DOHH2 (cell line): ENCODE data around the gene HS2ST1.

Experiments
- H3F3A ChIP-seq: fragments of 200-600 bp; sonication (generic), shearing (Covaris generic); 2 replicates; pipeline ENCODE4 v1.6.0; 2016; ENCODE audit warnings: antibody characterized with exemption, mild to moderate bottlenecking; ENCODE audit not compliant: control insufficient read depth, insufficient read depth
- H3K27ac ChIP-seq: fragments of 200-600 bp; sonication (generic); 2 replicates; pipeline ENCODE4 v1.5.1; 2014; ENCODE audit warnings: low read depth, mild to moderate bottlenecking, low read length, moderate library complexity
- H3K27me3 ChIP-seq: fragments of 200-600 bp; sonication (generic); 2 replicates; pipeline ENCODE4 v1.6.1; 2014; ENCODE audit warnings: mild to moderate bottlenecking, low read length, mixed read lengths; ENCODE audit not compliant: control insufficient read depth
- H3K36me3 ChIP-seq: fragments of 200-600 bp; sonication (generic); 2 replicates; pipeline ENCODE4 v1.6.1; 2014; ENCODE audit warnings: mild to moderate bottlenecking, low read length, moderate library complexity, mixed read lengths; ENCODE audit not compliant: control insufficient read depth
- H3K4me1 ChIP-seq: fragments of 200-600 bp; sonication (generic); 2 replicates; pipeline ENCODE4 v1.6.1; 2014; ENCODE audit warnings: mild to moderate bottlenecking, low read length, mixed read lengths; ENCODE audit not compliant: control insufficient read depth
- H3K4me2 ChIP-seq: fragments of 200-600 bp; sonication (generic); 2 replicates; pipeline ENCODE4 v1.6.0; 2014; ENCODE audit warnings: mild to moderate bottlenecking, low read length, moderate library complexity
- H3K4me3 ChIP-seq: fragments of 200-600 bp; sonication (generic); 2 replicates; pipeline ENCODE4 v1.5.1; 2014; ENCODE audit warnings: mild to moderate bottlenecking, low read length, mixed read lengths
- H3K79me2 ChIP-seq: fragments of 200-600 bp; sonication (generic); 2 replicates; pipeline ENCODE4 v1.6.1; 2014; ENCODE audit warnings: mild to moderate bottlenecking, low read length, mixed read lengths; ENCODE audit not compliant: control insufficient read depth
- H3K9me2 ChIP-seq: fragments of 200-600 bp; sonication (generic); replicated peaks from 2 replicates; pipeline ENCODE4 v1.6.1; 2014; ENCODE audit warnings: mild to moderate bottlenecking, low read length, mixed read lengths; ENCODE audit not compliant: control insufficient read depth
- H3K9me3 ChIP-seq: fragments of 200-600 bp; sonication (generic); 2 replicates; pipeline ENCODE4 v1.6.1; 2014; ENCODE audit warnings: antibody characterized with exemption, low read length, mixed read lengths; ENCODE audit not compliant: control insufficient read depth, insufficient read depth
- H4K20me1 ChIP-seq: fragments of 200-600 bp; sonication (generic); 2 replicates; pipeline ENCODE4 v1.6.0; 2014; ENCODE audit warnings: low read depth, mild to moderate bottlenecking, antibody characterized with exemption, low read length, moderate library complexity; ENCODE audit not compliant: control insufficient read depth, insufficient read depth
- CTCF ChIP-seq: fragments of 200-600 bp; sonication (generic); IDR thresholded peaks from one replicate; pipeline ENCODE4 v1.5.1; 2014; ENCODE audit warnings: antibody characterized with exemption, mild to moderate bottlenecking, low read depth, low read length; ENCODE audit not compliant: poor library complexity, severe bottlenecking
- EZH2phosphoT487 ChIP-seq: fragments of 200-600 bp; sonication (generic); IDR thresholded peaks from 2 replicates; pipeline ENCODE4 v1.6.1; 2017; ENCODE audit warnings: borderline replicate concordance, mild to moderate bottlenecking, antibody characterized with exemption, low read length, moderate library complexity, mixed read lengths

Gene HS2ST1

GRCh38 chr1:87154384-87154783, 239.9 kb downstream of the HS2ST1 start:
- no peaks in the 10 kb centered on the region for H3F3A ChIP-seq
- no peaks in the 10 kb centered on the region for H3K79me2 ChIP-seq
- no peaks in the 10 kb centered on the region for H4K20me1 ChIP-seq
- peaks cover 10% of the 10 kb centered on the region for H3K4me1 ChIP-seq
- TF ChIP-seq EZH2phosphoT487 (no peak), CTCF (no peak)
- no peaks in the 10 kb centered on the region for H3K36me3 ChIP-seq
- no peaks in the 10 kb centered on the region for H3K9me3 ChIP-seq
- H3K27ac ChIP-seq, result no peak overlapping the region
- H3K4me3 ChIP-seq, result no peak overlapping the region
- no peak overlapping the region for H3K4me2 ChIP-seq
- no peaks in the 10 kb centered on the region for H3K9me2 ChIP-seq
- H3K27me3 ChIP-seq, result 0 out of 2 replicates have a peak, but pooled peaks cover 2% of the 10 kb centered on the region

- no peak overlapping the region for H3K4me2 ChIP-seq
- no peaks in the 10 kb centered on the region for H3K9me2 ChIP-seq
- H3K4me1 ChIP-seq, result peaks cover 10% of the 10 kb centered on the region
- no peak overlapping the region for H3K4me3 ChIP-seq
- H3K9me3 ChIP-seq, result no peaks in the 10 kb centered on the region
- H3K27ac ChIP-seq, result no peak overlapping the region
- no peaks in the 10 kb centered on the region for H3K36me3 ChIP-seq
- no peaks in the 10 kb centered on the region for H4K20me1 ChIP-seq
- no peaks in the 10 kb centered on the region for H3K79me2 ChIP-seq
- no peaks in the 10 kb centered on the region for H3F3A ChIP-seq
- H3K27me3 ChIP-seq, result 0 out of 2 replicates have a peak, but pooled peaks cover 2% of the 10 kb centered on the region
- TF ChIP-seq EZH2phosphoT487 (no peak), CTCF (no peak)
Observed at GRCh38 chr1:87155170-87155569, 240.7 kb downstream of the HS2ST1 start.

GRCh38 chr1:87155648-87156047, 241.2 kb downstream of the HS2ST1 start:
- Histone ChIP-seq H3F3A (no peaks in the 10 kb centered on the region), H4K20me1 (no peaks in the 10 kb centered on the region), H3K36me3 (no peaks in the 10 kb centered on the region), H3K4me3 (no peak overlapping the region), H3K27me3 (0 out of 2 replicates have a peak, but pooled peaks cover 2% of the 10 kb centered on the region), H3K4me2 (no peak overlapping the region), H3K79me2 (no peaks in the 10 kb centered on the region), H3K4me1 (peaks cover 10% of the 10 kb centered on the region), H3K9me3 (no peaks in the 10 kb centered on the region), H3K9me2 (no peaks in the 10 kb centered on the region), H3K27ac (no peak overlapping the region)
- TF ChIP-seq EZH2phosphoT487 (no peak), CTCF (no peak)

GRCh38 chr1:87156124-87156523, 241.7 kb downstream of the HS2ST1 start:
- Histone ChIP-seq H3K4me2 (no peak overlapping the region), H4K20me1 (no peaks in the 10 kb centered on the region), H3K27ac (no peak overlapping the region), H3K4me3 (no peak overlapping the region), H3K79me2 (no peaks in the 10 kb centered on the region), H3K36me3 (no peaks in the 10 kb centered on the region), H3K9me2 (no peaks in the 10 kb centered on the region), H3F3A (no peaks in the 10 kb centered on the region), H3K27me3 (0 out of 2 replicates have a peak, but pooled peaks cover 2% of the 10 kb centered on the region), H3K9me3 (no peaks in the 10 kb centered on the region), H3K4me1 (peaks cover 10% of the 10 kb centered on the region)
- TF ChIP-seq EZH2phosphoT487 (no peak), CTCF (no peak)
